22Rv1 (cell line): ENCODE results near the gene SMAD5.

Experiments
- H3K27ac ChIP-seq: fragments of 450-650 bp; 2 replicates; pipeline ENCODE4 v1.5.1; 2017
- ZFX ChIP-seq: fragments of 450-650 bp; IDR thresholded peaks from 2 replicates; pipeline ENCODE4 v1.6.1; 2017; ENCODE audit warnings: antibody characterized with exemption, borderline replicate concordance
- TF ChIP-seq, protein P1 (sequence below): fragments of 450-650 bp; IDR thresholded peaks from 2 replicates; pipeline ENCODE4 v1.5.1; 2017; ENCODE audit warnings: mild to moderate bottlenecking

The SMAD5 gene

DNA sequence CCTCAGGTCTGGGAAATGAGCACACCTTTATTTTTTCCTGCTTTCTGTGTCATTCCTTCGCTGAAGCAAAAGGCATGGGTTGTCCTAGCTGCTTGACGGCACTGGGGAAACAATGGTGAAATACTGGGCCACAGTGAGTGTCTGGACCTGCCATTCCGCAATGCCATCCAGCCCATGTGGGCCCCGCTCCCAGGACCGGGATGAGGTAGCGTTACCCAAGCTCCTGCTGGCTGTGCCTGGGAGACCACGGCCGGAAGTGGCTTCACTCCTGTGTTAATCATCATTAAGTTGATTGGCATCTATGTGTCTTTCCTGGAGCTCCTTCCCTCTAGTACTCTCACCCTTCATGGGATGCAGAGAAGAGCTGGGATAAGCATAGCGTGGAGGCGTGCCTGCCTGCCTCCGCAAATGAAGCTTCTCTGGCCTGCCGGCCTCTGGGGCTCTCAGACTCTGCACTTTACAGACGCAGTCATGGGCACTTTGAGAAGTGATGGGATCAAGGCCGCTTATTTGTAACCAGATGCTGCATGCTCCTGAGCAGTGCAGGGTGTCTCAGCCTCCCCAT is 76.8 kb downstream of the SMAD5 start:
- TF ChIP-seq, protein P1, sequence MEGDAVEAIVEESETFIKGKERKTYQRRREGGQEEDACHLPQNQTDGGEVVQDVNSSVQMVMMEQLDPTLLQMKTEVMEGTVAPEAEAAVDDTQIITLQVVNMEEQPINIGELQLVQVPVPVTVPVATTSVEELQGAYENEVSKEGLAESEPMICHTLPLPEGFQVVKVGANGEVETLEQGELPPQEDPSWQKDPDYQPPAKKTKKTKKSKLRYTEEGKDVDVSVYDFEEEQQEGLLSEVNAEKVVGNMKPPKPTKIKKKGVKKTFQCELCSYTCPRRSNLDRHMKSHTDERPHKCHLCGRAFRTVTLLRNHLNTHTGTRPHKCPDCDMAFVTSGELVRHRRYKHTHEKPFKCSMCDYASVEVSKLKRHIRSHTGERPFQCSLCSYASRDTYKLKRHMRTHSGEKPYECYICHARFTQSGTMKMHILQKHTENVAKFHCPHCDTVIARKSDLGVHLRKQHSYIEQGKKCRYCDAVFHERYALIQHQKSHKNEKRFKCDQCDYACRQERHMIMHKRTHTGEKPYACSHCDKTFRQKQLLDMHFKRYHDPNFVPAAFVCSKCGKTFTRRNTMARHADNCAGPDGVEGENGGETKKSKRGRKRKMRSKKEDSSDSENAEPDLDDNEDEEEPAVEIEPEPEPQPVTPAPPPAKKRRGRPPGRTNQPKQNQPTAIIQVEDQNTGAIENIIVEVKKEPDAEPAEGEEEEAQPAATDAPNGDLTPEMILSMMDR: no peak
- TF ChIP-seq ZFX: no peak
- no peak overlapping the region for H3K27ac ChIP-seq

DNA sequence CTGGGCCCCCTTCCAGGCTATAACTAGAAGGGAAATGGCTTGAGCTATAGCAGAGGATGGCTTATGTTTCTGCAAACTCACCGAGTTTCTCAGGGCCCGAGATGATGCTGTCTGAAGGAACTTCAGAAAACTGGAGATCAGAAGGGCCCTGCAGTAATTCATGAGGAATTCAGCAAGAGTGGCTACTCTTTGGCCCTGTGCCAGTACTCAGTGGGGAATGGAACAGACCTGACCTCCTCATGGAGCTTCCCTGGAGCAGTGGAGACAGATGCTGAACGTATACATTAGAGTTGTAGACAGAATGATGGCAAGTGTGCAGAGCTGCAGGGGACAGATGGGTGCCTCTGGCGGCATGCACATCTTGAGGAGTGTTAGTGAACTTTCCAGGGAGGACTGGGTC is 77.6 kb downstream of the SMAD5 start:
- H3K27ac ChIP-seq: no peak overlapping the region
- no peak for TF ChIP-seq ZFX
- TF ChIP-seq, protein P1: no peak

DNA sequence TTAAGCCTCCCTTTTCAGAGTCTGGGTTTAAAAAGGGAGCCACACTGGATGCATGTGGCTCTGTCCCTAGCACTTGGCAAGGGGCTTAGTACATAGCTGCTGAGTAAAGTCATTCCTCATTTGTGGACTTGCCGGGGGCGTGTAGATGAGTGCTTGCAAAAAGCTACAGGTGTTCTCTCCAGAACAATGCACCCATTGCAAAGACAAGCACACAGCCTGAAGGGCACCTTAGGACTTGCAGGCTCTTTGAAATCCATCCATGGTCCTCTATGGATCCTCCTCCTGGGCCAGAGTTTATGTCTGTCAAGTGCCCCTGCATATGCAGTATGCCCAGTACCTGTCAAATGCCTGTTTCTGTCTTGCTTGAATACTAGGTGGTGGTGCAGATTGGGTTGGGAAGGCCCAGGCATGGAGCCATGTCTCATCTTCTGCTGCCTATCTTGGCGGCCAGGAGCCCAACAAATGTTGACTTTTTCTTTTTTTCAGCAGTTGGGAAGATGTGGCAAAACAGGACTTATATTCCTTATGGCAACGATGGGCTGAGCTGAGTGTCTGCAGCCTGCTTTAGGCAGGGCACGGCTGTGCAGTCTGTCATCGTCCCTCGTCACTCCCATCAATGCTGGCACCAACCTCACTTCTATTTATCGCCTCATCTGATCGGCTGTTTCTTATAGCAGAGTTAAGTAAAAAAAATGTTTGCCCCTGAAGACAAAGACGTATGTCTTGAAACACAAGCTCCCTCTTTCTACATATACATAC is 78.8 kb downstream of the SMAD5 start:
- no peak overlapping the region for H3K27ac ChIP-seq
- TF ChIP-seq, protein P1: no peak
- no peak for TF ChIP-seq ZFX

DNA sequence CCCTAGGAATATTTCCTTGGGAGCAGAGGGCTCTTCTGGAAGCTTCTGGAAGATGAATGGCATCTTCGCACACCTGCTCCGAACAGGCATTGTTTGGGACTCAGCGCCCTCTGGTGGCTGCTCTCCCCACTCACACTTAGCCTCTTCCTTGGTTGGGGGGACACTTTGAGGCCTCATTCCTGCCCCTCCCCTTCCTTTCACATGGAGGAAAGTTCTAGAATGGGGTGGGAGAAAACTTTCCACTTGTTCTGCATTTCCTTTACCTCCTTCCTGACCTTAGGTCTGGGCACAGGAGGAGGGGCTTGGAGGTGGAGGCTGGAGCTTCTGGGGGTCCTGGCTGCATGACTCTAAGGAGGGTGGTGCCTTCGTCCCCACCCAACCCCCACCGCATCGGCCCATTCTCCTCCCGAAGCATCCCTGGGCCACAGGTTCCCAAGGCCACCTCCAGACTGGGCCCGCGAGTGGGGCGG is 79.6 kb downstream of the SMAD5 start:
- H3K27ac ChIP-seq: no peak overlapping the region
- TF ChIP-seq ZFX: no peak
- TF ChIP-seq, protein P1: peak; percentile 84

DNA sequence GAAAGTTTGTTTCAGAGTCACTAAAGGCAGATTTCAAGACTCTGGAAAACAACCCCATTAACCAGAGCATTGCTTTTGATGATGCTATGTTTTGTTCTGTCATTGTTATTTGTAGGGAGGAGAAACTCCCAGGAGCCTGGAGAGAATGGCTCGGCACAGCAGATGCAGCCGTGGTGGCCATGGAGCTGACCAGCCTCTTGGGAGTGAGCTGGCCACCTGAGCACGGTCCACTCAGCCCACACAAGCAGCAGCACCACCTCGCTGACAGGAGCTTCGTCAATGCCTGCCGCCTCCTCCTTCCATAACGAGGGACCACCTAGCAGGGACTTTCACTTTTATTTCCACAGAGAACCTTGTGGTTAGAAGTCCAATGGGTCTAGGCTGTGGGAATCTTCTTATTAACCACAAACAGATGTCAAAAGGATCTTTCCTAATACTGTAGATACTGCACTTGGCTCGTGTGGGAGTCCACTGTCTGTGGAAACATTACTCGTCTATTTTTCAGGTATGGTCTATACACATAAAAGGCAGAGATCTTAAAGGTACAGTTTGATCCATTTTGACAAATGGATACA is 81.4 kb downstream of the SMAD5 start:
- H3K27ac ChIP-seq: no peak overlapping the region
- no peak for TF ChIP-seq ZFX
- TF ChIP-seq, protein P1: no peak

DNA sequence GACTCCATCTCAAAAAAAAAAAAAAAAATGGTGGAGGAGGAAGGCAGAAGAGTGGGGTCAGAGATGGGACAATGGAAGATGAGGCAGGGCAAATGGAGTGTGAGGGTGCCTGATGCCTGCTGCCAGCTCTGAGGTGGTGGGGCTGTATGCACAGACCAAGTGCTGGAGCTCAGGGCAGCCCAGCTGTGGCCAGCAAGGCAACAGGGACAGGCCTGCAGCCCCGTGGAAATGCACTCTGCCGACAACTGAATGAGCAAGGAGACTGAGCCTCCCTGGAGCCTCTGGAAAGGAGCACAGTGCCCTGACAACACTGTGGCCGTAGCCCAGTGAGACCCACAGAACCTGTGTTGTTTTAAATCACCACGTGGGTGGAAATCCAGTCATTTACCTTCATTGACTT is 83.2 kb downstream of the SMAD5 start:
- TF ChIP-seq, protein P1: no peak
- no peak for TF ChIP-seq ZFX
- H3K27ac ChIP-seq: no peak overlapping the region

DNA sequence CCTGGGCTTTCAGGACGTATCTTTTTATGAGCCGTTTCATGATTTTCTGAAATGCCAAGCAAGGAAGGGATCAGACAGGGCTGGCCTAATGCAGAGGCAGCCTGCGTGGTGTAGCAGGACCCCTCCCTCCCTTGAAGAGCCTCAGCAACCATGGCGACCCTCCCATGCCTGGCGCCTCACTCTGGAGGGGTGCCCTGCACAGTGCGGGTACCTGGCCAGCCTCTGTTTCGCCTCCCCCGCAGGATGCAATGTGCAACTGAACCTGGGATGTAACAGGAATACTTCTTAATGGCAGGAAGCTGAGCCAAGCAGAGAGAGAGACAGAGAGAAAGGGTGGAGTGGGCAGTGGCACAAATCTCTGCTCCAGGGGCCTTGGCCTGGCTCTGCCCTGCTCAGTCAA is 83.6 kb downstream of the SMAD5 start:
- TF ChIP-seq, protein P1: no peak
- TF ChIP-seq ZFX: no peak
- no peak overlapping the region for H3K27ac ChIP-seq
